ENCODE measurements around the gene TSPOAP1. TPM values are rescaled to one million over a fixed set of nuclear protein-coding genes. Genes with fewer than 3 reads are reported as not detected.

Gene TSPOAP1
- total RNA-seq (10 to 100 TPM in 1 of 2 donors, 1 to 10 TPM in 1; 9.0 to 21.0 TPM), polyA plus RNA-seq (10 to 100 TPM in 1 of 2 donors, 1 to 10 TPM in 1; 4.3 to 46.7 TPM)
- long read RNA-seq, donor 1, full-length matches to known transcripts = 1 of 13 reads
- long read RNA-seq, donor 1, partial matches to known transcripts = 7 of 13 reads
- long read RNA-seq, donor 1, other reads (novel, unspliced or antisense) = 5 of 13 reads
- long read RNA-seq, donor 2, partial matches to known transcripts = 2 of 10 reads
- long read RNA-seq, donor 2, other reads (novel, unspliced or antisense) = 7 of 10 reads

DNA sequence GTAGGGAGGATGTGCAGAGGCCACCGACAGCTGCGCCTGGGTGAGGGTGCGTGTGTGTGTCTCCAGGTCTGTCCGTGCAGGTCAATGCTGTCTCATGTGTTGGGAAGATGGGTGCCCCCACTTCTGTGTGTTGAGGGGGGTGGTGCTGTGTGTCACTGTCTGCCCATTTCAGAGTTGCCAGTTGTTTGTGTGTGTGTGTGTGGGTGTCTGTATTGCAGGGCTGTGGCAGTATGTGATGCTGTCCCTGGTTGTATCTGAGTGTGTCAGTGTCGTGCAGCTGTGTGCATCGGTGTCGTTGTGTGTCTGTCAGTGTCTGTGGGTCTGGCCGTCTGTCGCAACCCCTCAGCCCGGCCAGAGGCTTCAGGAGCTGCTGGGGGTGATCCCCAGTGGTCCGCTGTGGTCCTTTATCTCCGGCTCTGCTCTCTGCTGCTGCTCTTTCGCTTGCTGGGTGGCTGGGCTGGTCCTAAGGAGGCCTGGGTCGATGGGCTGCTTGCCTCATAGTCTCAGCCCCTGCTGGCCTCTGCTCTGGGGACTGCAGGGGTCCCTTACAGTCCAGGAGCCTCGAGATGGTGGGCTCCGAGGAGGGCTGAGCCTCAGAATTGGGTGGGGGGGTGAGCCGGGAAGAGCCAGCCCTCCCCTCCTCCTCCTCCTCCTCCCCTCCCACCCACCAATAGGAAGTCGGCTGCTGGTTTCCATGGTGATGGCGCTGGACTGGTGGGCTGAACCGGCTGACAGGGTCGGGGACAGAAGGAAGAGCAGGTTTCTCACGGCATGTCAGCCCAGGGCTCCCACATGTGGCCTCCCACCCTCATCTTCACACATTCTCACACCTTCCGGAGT is at the start of gene TSPOAP1:
TSPOAP1 (minus strand) TSS at position 601 of the 840 bp plus-strand sequence. CDS start 875 bp downstream, outside the sequence.
- intact Hi-C loops (cut with DNase I) = no loop called here
- DNase-seq (peak in 1 of 2 donors; percentile 79), ATAC-seq (ENCODE audit: low FRiP score) (no peak)
- Histone ChIP-seq H3K4me3 (ENCODE audit: low read length in 2 of 2) (no peak within 1 kb of the TSS), H3K27me3 (ENCODE audit: control insufficient read depth in 1 of 2, insufficient read depth in 2 of 2, low read length in 1 of 2) (no peaks in the 10 kb centered on the region), H3K27ac (ENCODE audit: low read depth in 1 of 2, low read length in 2 of 2) (no peak within 1 kb of the TSS), H3K36me3 (ENCODE audit: control insufficient read depth in 1 of 2, insufficient read depth in 2 of 2, low read length in 1 of 2) (no peaks in the 10 kb centered on the region), H3K9me3 (ENCODE audit: control insufficient read depth, low read length) (no peaks in the 10 kb centered on the region), H3K4me1 (ENCODE audit: control insufficient read depth in 1 of 2, insufficient read depth in 2 of 2, low read length in 2 of 2) (no peaks in the 10 kb centered on the region)
- 37% methylated on average over 21 to 23 of the region's 23 CpGs for WGBS, 2 donors

- no peak overlapping the region for H3K4me3 ChIP-seq (ENCODE audit: low read length in 2 of 2)
- intact Hi-C loops (cut with DNase I) = no loop called here
- H3K36me3 ChIP-seq (ENCODE audit: control insufficient read depth in 1 of 2, insufficient read depth in 2 of 2, low read length in 1 of 2) = no peaks in the 10 kb centered on the region
- no peaks in the 10 kb centered on the region for H3K27me3 ChIP-seq (ENCODE audit: control insufficient read depth in 1 of 2, insufficient read depth in 2 of 2, low read length in 1 of 2)
- DNase-seq (no peak), ATAC-seq (ENCODE audit: low FRiP score) (no peak)
- H3K9me3 ChIP-seq (ENCODE audit: control insufficient read depth, low read length) = no peaks in the 10 kb centered on the region
- H3K27ac ChIP-seq (ENCODE audit: low read depth in 1 of 2, low read length in 2 of 2) = no peak overlapping the region
- no peaks in the 10 kb centered on the region for H3K4me1 ChIP-seq (ENCODE audit: control insufficient read depth in 1 of 2, insufficient read depth in 2 of 2, low read length in 2 of 2)
- WGBS, 2 donors = 78 to 85% methylated on average over 5 of the region's 5 CpGs
These were observed 49.1 kb upstream of the TSPOAP1 start for GRCh38 chr17:58377661-58378060.

DNA sequence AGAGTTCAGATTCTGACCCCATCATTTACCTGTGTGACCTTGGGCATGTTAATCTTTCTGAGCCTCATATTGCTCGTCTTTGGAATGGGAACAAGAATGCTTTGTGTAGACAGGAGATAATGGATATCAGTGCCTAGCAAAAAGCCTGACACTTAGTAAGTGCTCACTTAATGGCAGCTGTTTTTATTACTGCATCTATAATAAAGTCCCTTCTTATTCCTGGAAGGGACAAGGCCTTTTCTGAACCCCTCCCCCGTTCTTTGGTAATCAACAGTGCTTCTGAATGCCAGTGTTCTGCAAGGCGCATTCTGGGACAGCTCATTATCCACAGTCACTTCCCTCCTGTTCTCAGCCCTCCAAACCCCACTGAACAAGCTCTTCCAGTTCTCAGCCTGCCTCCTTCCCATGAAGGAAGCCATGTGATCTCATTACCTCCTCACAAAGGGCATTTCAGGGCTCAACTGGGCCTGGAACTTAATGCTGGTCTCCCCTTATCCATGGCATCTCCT is 48.6 kb upstream of the TSPOAP1 start:
- DNase-seq (no peak), ATAC-seq (ENCODE audit: low FRiP score) (no peak)
- Histone ChIP-seq H3K4me1 (ENCODE audit: control insufficient read depth in 1 of 2, insufficient read depth in 2 of 2, low read length in 2 of 2) (no peaks in the 10 kb centered on the region), H3K27me3 (ENCODE audit: control insufficient read depth in 1 of 2, insufficient read depth in 2 of 2, low read length in 1 of 2) (no peaks in the 10 kb centered on the region), H3K36me3 (ENCODE audit: control insufficient read depth in 1 of 2, insufficient read depth in 2 of 2, low read length in 1 of 2) (no peaks in the 10 kb centered on the region), H3K9me3 (ENCODE audit: control insufficient read depth, low read length) (no peaks in the 10 kb centered on the region), H3K27ac (ENCODE audit: low read depth in 1 of 2, low read length in 2 of 2) (no peak overlapping the region), H3K4me3 (ENCODE audit: low read length in 2 of 2) (no peak overlapping the region)
- intact Hi-C loops (cut with DNase I) = no loop called here
- WGBS, 2 donors = 74% methylated on average over 3 of the region's 3 CpGs

- no peaks in the 10 kb centered on the region for H3K27me3 ChIP-seq (ENCODE audit: control insufficient read depth in 1 of 2, insufficient read depth in 2 of 2, low read length in 1 of 2)
- H3K27ac ChIP-seq (ENCODE audit: low read depth in 1 of 2, low read length in 2 of 2) = no peak overlapping the region
- ATAC-seq (ENCODE audit: low FRiP score) (no peak), DNase-seq (no peak)
- H3K9me3 ChIP-seq (ENCODE audit: control insufficient read depth, low read length) = no peaks in the 10 kb centered on the region
- intact Hi-C loops (cut with DNase I) = no loop called here
- H3K4me3 ChIP-seq (ENCODE audit: low read length in 2 of 2) = no peak overlapping the region
- no peaks in the 10 kb centered on the region for H3K36me3 ChIP-seq (ENCODE audit: control insufficient read depth in 1 of 2, insufficient read depth in 2 of 2, low read length in 1 of 2)
- no peaks in the 10 kb centered on the region for H3K4me1 ChIP-seq (ENCODE audit: control insufficient read depth in 1 of 2, insufficient read depth in 2 of 2, low read length in 2 of 2)
- WGBS, 2 donors = 52 to 57% methylated on average over 4 of the region's 4 CpGs
These were observed 47.9 kb upstream of the TSPOAP1 start for GRCh38 chr17:58376472-58377000.

DNA sequence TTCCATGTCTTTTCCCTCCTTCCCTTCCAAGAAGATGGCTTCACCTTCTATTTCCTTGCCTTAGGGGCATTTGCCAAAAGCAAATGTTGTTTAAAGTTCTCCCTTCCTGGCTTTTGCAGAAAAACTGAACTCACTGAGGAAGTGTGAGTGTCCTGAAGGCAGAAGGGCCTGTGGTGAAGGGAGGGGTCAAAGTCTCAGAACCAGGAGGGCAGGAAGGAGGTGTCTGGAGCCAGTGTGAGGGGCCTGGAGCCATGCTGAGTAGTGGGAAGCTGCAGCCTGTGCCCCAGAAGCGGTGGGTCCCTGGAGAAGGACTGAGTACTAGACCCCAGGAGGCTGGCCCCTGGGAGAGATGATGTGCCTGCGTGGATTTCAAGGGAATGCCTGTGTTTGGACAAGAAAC is 47.2 kb upstream of the TSPOAP1 start:
- DNase-seq = no peak
- no peaks in the 10 kb centered on the region for H3K36me3 ChIP-seq (ENCODE audit: control insufficient read depth in 1 of 2, insufficient read depth in 2 of 2, low read length in 1 of 2)
- 55 to 71% methylated on average over 2 of the region's 2 CpGs for WGBS, 2 donors
- H3K4me3 ChIP-seq (ENCODE audit: low read length in 2 of 2) = no peak overlapping the region
- no peak overlapping the region for H3K27ac ChIP-seq (ENCODE audit: low read depth in 1 of 2, low read length in 2 of 2)
- no peaks in the 10 kb centered on the region for H3K27me3 ChIP-seq (ENCODE audit: control insufficient read depth in 1 of 2, insufficient read depth in 2 of 2, low read length in 1 of 2)
- H3K4me1 ChIP-seq (ENCODE audit: control insufficient read depth in 1 of 2, insufficient read depth in 2 of 2, low read length in 2 of 2) = no peaks in the 10 kb centered on the region
- H3K9me3 ChIP-seq (ENCODE audit: control insufficient read depth, low read length) = no peaks in the 10 kb centered on the region
- ATAC-seq (ENCODE audit: low FRiP score) = no peak
- intact Hi-C loops (cut with DNase I) = no loop called here

GRCh38 chr17:58375256-58375655 is 46.7 kb upstream of the TSPOAP1 start:
- no peaks in the 10 kb centered on the region for H3K4me1 ChIP-seq (ENCODE audit: control insufficient read depth in 1 of 2, insufficient read depth in 2 of 2, low read length in 2 of 2)
- no peak for ATAC-seq (ENCODE audit: low FRiP score)
- no peaks in the 10 kb centered on the region for H3K9me3 ChIP-seq (ENCODE audit: control insufficient read depth, low read length)
- H3K4me3 ChIP-seq (ENCODE audit: low read length in 2 of 2) = no peak overlapping the region
- no peak overlapping the region for H3K27ac ChIP-seq (ENCODE audit: low read depth in 1 of 2, low read length in 2 of 2)
- DNase-seq = no peak
- no peaks in the 10 kb centered on the region for H3K36me3 ChIP-seq (ENCODE audit: control insufficient read depth in 1 of 2, insufficient read depth in 2 of 2, low read length in 1 of 2)
- 77 to 81% methylated on average over 5 of the region's 5 CpGs for WGBS, 2 donors
- H3K27me3 ChIP-seq (ENCODE audit: control insufficient read depth in 1 of 2, insufficient read depth in 2 of 2, low read length in 1 of 2) = no peaks in the 10 kb centered on the region
- intact Hi-C loops (cut with DNase I) = no loop called here

GRCh38 chr17:58373923-58374322 is 45.3 kb upstream of the TSPOAP1 start:
- DNase-seq (no peak), ATAC-seq (ENCODE audit: low FRiP score) (no peak)
- no peak overlapping the region for H3K27ac ChIP-seq (ENCODE audit: low read depth in 1 of 2, low read length in 2 of 2)
- 81 to 83% methylated on average over 1 of the region's 1 CpG for WGBS, 2 donors
- no peaks in the 10 kb centered on the region for H3K4me1 ChIP-seq (ENCODE audit: control insufficient read depth in 1 of 2, insufficient read depth in 2 of 2, low read length in 2 of 2)
- no peaks in the 10 kb centered on the region for H3K36me3 ChIP-seq (ENCODE audit: control insufficient read depth in 1 of 2, insufficient read depth in 2 of 2, low read length in 1 of 2)
- intact Hi-C loops (cut with DNase I) = no loop called here
- no peaks in the 10 kb centered on the region for H3K27me3 ChIP-seq (ENCODE audit: control insufficient read depth in 1 of 2, insufficient read depth in 2 of 2, low read length in 1 of 2)
- no peaks in the 10 kb centered on the region for H3K9me3 ChIP-seq (ENCODE audit: control insufficient read depth, low read length)
- no peak overlapping the region for H3K4me3 ChIP-seq (ENCODE audit: low read length in 2 of 2)

DNA sequence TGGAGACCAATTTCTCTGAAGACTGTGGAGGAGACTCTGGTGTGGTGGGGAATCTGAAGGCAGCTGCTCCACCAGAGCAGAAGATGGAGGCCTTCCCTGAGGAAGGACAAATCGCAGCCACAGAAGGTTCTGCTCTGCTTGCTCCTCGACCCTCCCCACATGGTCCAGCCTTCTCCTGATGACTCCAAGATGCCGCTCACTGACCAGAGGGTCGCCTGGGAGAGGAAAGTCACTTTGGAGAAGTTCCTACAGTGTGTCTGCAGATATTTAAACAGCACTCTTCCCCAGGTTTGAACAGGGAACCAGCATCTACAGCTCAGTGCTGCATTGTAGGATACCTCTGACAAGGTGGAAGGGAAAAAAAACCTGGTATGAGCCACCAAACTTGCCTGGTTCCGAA is 44.4 kb upstream of the TSPOAP1 start:
- ATAC-seq (ENCODE audit: low FRiP score) (no peak), DNase-seq (no peak)
- 78 to 79% methylated on average over 5 of the region's 5 CpGs for WGBS, 2 donors
- H3K27me3 ChIP-seq (ENCODE audit: control insufficient read depth in 1 of 2, insufficient read depth in 2 of 2, low read length in 1 of 2) = no peaks in the 10 kb centered on the region
- no peaks in the 10 kb centered on the region for H3K4me1 ChIP-seq (ENCODE audit: control insufficient read depth in 1 of 2, insufficient read depth in 2 of 2, low read length in 2 of 2)
- no peaks in the 10 kb centered on the region for H3K9me3 ChIP-seq (ENCODE audit: control insufficient read depth, low read length)
- no peak overlapping the region for H3K4me3 ChIP-seq (ENCODE audit: low read length in 2 of 2)
- intact Hi-C loops (cut with DNase I) = no loop called here
- H3K27ac ChIP-seq (ENCODE audit: low read depth in 1 of 2, low read length in 2 of 2) = no peak overlapping the region
- no peaks in the 10 kb centered on the region for H3K36me3 ChIP-seq (ENCODE audit: control insufficient read depth in 1 of 2, insufficient read depth in 2 of 2, low read length in 1 of 2)
